Upper lobe of left lung (tissue), 6 donors: Measurements from ENCODE around the gene WDR83. TPM values are rescaled to one million over a fixed set of nuclear protein-coding genes. Genes with fewer than 3 reads are reported as not detected.

Experiments
- ATAC-seq, 2 donors: fragments of 200-7000 bp; cut with Tn5 transposase; one replicate each; pipeline ENCODE4 v1.9.1; 2022; ENCODE audit warnings: mild to moderate bottlenecking in 2 of 2, moderate library complexity in 2 of 2; ENCODE audit not compliant: low FRiP score in 2 of 2
- DNase-seq, 2 donors: peaks; one replicate each; pipeline ENCODE4 v3.0.0-alpha.2; 2019 to 2020
- H3K27ac ChIP-seq, 4 donors: fragments of 200-600 bp; sonication (generic); one replicate each; pipeline ENCODE4 v1.5.1; 2016 to 2019
- H3K27me3 ChIP-seq, 4 donors: fragments of 200-600 bp; sonication (generic); one replicate each; pipeline ENCODE4 v1.5.1; 2017 to 2019
- H3K36me3 ChIP-seq, 4 donors: fragments of 200-600 bp; sonication (generic); one replicate each; pipeline ENCODE4 v1.5.1; 2016 to 2019
- H3K4me1 ChIP-seq, 4 donors: fragments of 200-600 bp; sonication (generic); one replicate each; pipeline ENCODE4 v1.5.1; 2018 to 2019
- H3K4me3 ChIP-seq, 4 donors: fragments of 200-600 bp; sonication (generic); one replicate each; pipeline ENCODE4 v1.5.1; 2017 to 2019; ENCODE audit warnings: mild to moderate bottlenecking in 2 of 4, moderate library complexity in 1 of 4
- H3K9me3 ChIP-seq, 4 donors: fragments of 200-600 bp; sonication (generic); one replicate each; pipeline ENCODE4 v1.5.1; 2018 to 2019
- CTCF ChIP-seq, 6 experiments: fragments of 450-650 bp in 4 of 6; fragments of 200-600 bp in 2 of 6; sonication (generic) in 2 of 6; IDR thresholded peaks; one replicate each; pipeline ENCODE4 v1.5.1; 2016 to 2019; ENCODE audit warnings: antibody characterized with exemption in 6 of 6
- EP300 ChIP-seq, 4 donors: sonication (generic); formaldehyde crosslinking; IDR thresholded peaks; one replicate each; pipeline ENCODE4 v1.5.1; 2017; ENCODE audit warnings: antibody characterized with exemption in 4 of 4, control low read depth in 2 of 4
- POLR2A ChIP-seq, 4 donors: fragments of 450-650 bp; IDR thresholded peaks; one replicate each; pipeline ENCODE4 v1.5.1; 2016 to 2017; ENCODE audit warnings: antibody characterized with exemption in 4 of 4, mild to moderate bottlenecking in 2 of 4
- POLR2AphosphoS5 ChIP-seq, 2 donors: sonication (generic); formaldehyde crosslinking; IDR thresholded peaks; one replicate each; pipeline ENCODE4 v1.5.1; 2017; ENCODE audit warnings: antibody characterized with exemption in 2 of 2
- WGBS, 2 donors: methylation state at CpG; one replicate each; pipeline ENCODE4 v1.1.5; 2017 to 2018; 5-methylcytosine and 5-hydroxymethylcytosine counted together
- total RNA-seq, 6 donors: library from RNA; depleted of rRNA in 4 of 6; stranded (reverse); fragments of >200 nt in 4 of 6; gene quantifications; one replicate each; pipeline versions ENCODE4 v1.1.0 to v1.2.1, GENCODE V29; 2016 to 2021
- donor health status: DM: no; HTN: no; CAD: no; lungs with moderate emphysema.
- donor health status: DM: no; HTN: yes; CAD: no; lungs with severe emphysema.

The WDR83 gene
- total RNA-seq, 6 donors from 2014 or later, result 6.1 to 12.9 (median 8.4) TPM

DNA sequence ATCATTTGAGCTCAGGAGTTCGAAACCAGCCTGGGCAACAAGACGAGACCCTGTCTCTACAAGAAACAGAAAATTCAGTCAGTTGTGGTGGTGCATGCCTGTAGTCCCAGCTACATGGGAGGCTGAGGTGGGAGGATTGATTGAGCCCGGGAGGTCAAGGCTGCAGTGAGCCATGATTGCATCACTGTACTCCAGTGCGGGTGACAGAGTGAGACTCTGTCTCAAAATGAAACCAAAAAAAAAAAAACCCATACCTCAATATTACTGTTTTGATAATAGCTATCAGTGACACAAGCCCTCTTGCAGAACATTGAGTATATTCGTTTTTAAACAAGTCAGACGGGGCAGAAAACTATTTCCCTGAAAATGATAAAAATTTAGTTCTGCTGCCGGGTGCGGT is 39.6 kb upstream of the WDR83 start:
- Histone ChIP-seq H3K36me3 (peaks cover 49 to 77% (median 61%) of the 10 kb centered on the region in 4 donors), H3K9me3 (peaks cover 9 to 20% (median 17%) of the 10 kb centered on the region in 4 donors), H3K27me3 (no peaks in the 10 kb centered on the region), H3K27ac (no peak overlapping the region), H3K4me3 (no peak overlapping the region), H3K4me1 (peaks cover 0 to 2% (median 0%) of the 10 kb centered on the region in 4 donors)
- no peak for ATAC-seq
- no peak for TF ChIP-seq CTCF (IDR thresholded peaks at IDR 0.05)
- WGBS, 2 donors, result 88 to 99% methylated on average over 8 of the region's 8 CpGs
- no peak for DNase-seq

DNA sequence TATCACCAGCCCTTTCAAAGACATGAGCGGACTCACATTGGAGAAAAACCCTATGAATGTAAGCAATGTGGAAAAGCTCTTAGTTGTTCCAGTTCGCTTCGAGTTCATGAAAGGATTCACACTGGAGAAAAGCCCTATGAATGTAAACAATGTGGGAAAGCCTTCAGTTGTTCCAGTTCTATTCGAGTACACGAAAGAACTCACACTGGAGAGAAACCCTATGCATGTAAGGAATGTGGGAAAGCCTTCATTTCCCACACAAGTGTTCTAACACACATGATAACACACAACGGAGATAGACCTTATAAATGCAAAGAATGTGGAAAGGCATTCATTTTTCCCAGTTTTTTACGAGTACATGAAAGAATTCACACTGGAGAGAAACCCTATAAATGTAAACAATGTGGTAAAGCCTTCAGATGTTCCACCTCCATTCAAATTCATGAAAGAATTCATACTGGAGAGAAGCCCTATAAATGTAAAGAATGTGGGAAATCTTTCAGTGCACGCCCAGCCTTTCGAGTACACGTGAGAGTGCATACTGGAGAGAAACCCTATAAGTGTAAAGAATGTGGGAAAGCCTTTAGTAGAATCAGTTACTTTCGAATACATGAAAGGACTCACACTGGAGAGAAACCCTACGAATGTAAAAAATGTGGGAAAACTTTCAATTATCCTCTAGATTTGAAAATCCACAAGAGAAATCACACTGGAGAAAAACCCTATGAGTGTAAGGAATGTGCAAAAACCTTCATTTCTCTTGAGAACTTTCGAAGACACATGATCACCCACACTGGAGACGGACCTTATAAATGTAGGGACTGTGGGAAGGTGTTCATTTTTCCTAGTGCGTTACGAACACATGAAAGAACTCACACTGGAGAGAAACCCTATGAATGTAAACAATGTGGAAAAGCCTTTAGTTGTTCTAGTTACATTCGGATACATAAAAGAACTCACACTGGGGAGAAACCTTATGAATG is 38.3 kb upstream of the WDR83 start:
- H3K4me1 ChIP-seq, result peaks cover 0 to 2% (median 0%) of the 10 kb centered on the region in 4 donors
- H3K36me3 ChIP-seq, result peaks cover 49 to 84% (median 61%) of the 10 kb centered on the region in 4 donors
- H3K9me3 ChIP-seq, result peaks cover 9 to 20% (median 17%) of the 10 kb centered on the region in 4 donors
- H3K27me3 ChIP-seq, result no peaks in the 10 kb centered on the region
- no peak for TF ChIP-seq POLR2A (IDR thresholded peaks at IDR 0.05)
- TF ChIP-seq EP300 (IDR thresholded peaks at IDR 0.05), result no peak
- no peak for TF ChIP-seq CTCF (IDR thresholded peaks at IDR 0.05)
- TF ChIP-seq POLR2AphosphoS5 (IDR thresholded peaks at IDR 0.05), result no peak
- H3K27ac ChIP-seq, result no peak overlapping the region
- WGBS, 2 donors, result 95% methylated on average over 17 of the region's 17 CpGs
- H3K4me3 ChIP-seq, result no peak overlapping the region
- DNase-seq (no peak), ATAC-seq (no peak)

DNA sequence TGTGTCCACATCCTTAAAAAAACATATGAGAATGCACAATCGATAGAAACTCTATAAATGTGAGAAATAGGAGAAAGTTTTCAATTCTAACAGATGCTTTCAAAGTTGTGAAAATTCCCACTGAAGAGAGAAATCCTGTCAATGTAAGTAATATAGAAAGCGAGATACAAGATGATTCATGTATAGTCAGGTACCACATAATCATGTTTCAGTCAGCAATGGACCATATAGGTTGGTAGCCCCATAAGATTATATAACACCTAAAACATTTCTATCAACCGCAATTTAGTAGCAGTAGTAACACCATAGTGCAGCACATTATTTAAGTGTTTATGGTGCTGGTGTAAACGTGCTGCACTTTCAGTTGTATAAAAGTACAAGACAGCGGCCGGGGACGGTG is 37.4 kb upstream of the WDR83 start:
- Histone ChIP-seq H3K4me1 (no peaks in the 10 kb centered on the region), H3K27ac (no peak overlapping the region), H3K27me3 (no peaks in the 10 kb centered on the region), H3K4me3 (no peak overlapping the region), H3K9me3 (peaks cover 9 to 20% (median 17%) of the 10 kb centered on the region in 4 donors), H3K36me3 (peaks cover 48 to 75% (median 55%) of the 10 kb centered on the region in 4 donors)
- TF ChIP-seq POLR2AphosphoS5 (IDR thresholded peaks at IDR 0.05) (no peak), CTCF (IDR thresholded peaks at IDR 0.05) (no peak)
- ATAC-seq (no peak), DNase-seq (no peak)
- 97 to 98% methylated on average over 7 of the region's 7 CpGs for WGBS, 2 donors

- no peaks in the 10 kb centered on the region for H3K9me3 ChIP-seq
- DNase-seq (no peak), ATAC-seq (no peak)
- H3K36me3 ChIP-seq, result peaks cover 0 to 7% (median 0%) of the 10 kb centered on the region in 4 donors
- H3K4me3 ChIP-seq, result no peak overlapping the region
- H3K4me1 ChIP-seq, result peaks cover 6 to 10% (median 6%) of the 10 kb centered on the region in 4 donors
- 85 to 94% methylated on average over 11 to 13 of the region's 13 CpGs for WGBS, 2 donors
- H3K27me3 ChIP-seq, result no peaks in the 10 kb centered on the region
- TF ChIP-seq POLR2AphosphoS5 (IDR thresholded peaks at IDR 0.05) (no peak), EP300 (IDR thresholded peaks at IDR 0.05) (no peak), POLR2A (IDR thresholded peaks at IDR 0.05) (no peak), CTCF (IDR thresholded peaks at IDR 0.05) (no peak)
- no peak overlapping the region for H3K27ac ChIP-seq
Measured at GRCh38 chr19:12636631-12637030, 30.0 kb upstream of the WDR83 start.
